Lower leg skin (tissue), 3 donors: ENCODE data around the gene CDH13.

ENCODE experiments used
- POLR2A ChIP-seq, 2 donors: fragments of 450-650 bp; IDR thresholded peaks; one replicate each; pipeline ENCODE4 v1.6.1; 2016 to 2017; ENCODE audit warnings: antibody characterized with exemption in 2 of 2, mild to moderate bottlenecking in 1 of 2, moderate library complexity in 1 of 2
- TF ChIP-seq, protein P1 (sequence below), 3 donors: fragments of 450-650 bp; IDR thresholded peaks; one replicate each; pipeline ENCODE4 v1.5.1; 2016; ENCODE audit warnings: antibody characterized with exemption in 3 of 3, mild to moderate bottlenecking in 3 of 3, moderate library complexity in 2 of 3

DNA sequence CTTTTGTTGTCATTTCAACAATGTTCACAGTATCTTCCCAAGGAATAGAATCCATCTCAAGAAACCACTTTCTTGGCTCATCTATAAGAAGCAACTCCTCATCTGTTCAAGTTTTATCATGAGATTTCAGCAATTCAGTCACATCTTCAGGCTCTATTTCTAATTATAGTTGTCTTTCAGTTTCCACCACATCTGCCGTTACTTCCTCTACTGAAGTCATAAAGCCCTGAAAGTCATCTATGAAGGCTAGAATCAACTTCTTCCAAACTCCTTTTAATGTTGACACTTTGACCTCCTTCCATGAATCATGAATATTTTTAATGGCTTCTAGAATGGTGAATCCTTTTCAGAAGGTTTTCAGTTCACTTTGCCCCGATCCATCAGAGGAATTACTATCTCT, 102.1 kb downstream of the CDH13 start:
- TF ChIP-seq, protein P1, sequence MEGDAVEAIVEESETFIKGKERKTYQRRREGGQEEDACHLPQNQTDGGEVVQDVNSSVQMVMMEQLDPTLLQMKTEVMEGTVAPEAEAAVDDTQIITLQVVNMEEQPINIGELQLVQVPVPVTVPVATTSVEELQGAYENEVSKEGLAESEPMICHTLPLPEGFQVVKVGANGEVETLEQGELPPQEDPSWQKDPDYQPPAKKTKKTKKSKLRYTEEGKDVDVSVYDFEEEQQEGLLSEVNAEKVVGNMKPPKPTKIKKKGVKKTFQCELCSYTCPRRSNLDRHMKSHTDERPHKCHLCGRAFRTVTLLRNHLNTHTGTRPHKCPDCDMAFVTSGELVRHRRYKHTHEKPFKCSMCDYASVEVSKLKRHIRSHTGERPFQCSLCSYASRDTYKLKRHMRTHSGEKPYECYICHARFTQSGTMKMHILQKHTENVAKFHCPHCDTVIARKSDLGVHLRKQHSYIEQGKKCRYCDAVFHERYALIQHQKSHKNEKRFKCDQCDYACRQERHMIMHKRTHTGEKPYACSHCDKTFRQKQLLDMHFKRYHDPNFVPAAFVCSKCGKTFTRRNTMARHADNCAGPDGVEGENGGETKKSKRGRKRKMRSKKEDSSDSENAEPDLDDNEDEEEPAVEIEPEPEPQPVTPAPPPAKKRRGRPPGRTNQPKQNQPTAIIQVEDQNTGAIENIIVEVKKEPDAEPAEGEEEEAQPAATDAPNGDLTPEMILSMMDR (IDR thresholded peaks at IDR 0.05) = no peak
- no peak for TF ChIP-seq POLR2A (IDR thresholded peaks at IDR 0.05)
